Nephron (organoid): ENCODE results near the gene OTOA.
"Not testable (repeated sequence)": the region's sequence is repeated elsewhere in the genome, so short reads cannot be mapped to it uniquely, and the experiment has no call there.

Experiments used
- H3K27ac Mint-ChIP-seq, 3 experiments: 2 replicates each; pipeline ENCODE4 v1.8.0; 2020; ENCODE audit warnings: mixed read lengths in 3 of 3, mild to moderate bottlenecking in 2 of 3, moderate library complexity in 1 of 3
- H3K27me3 Mint-ChIP-seq: 2 replicates; pipeline ENCODE4 v1.8.0; 2021; ENCODE audit warnings: low read depth, mild to moderate bottlenecking, moderate library complexity, mixed read lengths
- H3K36me3 Mint-ChIP-seq: 2 replicates; pipeline ENCODE4 v1.8.0; 2020; ENCODE audit warnings: low read depth, mixed read lengths
- H3K4me1 Mint-ChIP-seq: 2 replicates; pipeline ENCODE4 v1.8.0; 2020; ENCODE audit warnings: mixed read lengths
- H3K4me3 Mint-ChIP-seq, 3 experiments: 2 replicates each; pipeline ENCODE4 v1.8.0; 2020; ENCODE audit warnings: mild to moderate bottlenecking in 3 of 3, mixed read lengths in 3 of 3, moderate library complexity in 2 of 3
- H3K9me3 Mint-ChIP-seq: 2 replicates; pipeline ENCODE4 v1.8.0; 2020; ENCODE audit warnings: mixed read lengths
- TF ChIP-seq, protein P1 (sequence below), 3 experiments: fragments of 200-600 bp; sonication (generic); IDR thresholded peaks; one replicate each; pipeline ENCODE4 v1.5.0; 2021; ENCODE audit warnings: antibody characterized with exemption in 3 of 3; ENCODE audit not compliant: unreplicated experiment in 3 of 3

OTOA gene

DNA sequence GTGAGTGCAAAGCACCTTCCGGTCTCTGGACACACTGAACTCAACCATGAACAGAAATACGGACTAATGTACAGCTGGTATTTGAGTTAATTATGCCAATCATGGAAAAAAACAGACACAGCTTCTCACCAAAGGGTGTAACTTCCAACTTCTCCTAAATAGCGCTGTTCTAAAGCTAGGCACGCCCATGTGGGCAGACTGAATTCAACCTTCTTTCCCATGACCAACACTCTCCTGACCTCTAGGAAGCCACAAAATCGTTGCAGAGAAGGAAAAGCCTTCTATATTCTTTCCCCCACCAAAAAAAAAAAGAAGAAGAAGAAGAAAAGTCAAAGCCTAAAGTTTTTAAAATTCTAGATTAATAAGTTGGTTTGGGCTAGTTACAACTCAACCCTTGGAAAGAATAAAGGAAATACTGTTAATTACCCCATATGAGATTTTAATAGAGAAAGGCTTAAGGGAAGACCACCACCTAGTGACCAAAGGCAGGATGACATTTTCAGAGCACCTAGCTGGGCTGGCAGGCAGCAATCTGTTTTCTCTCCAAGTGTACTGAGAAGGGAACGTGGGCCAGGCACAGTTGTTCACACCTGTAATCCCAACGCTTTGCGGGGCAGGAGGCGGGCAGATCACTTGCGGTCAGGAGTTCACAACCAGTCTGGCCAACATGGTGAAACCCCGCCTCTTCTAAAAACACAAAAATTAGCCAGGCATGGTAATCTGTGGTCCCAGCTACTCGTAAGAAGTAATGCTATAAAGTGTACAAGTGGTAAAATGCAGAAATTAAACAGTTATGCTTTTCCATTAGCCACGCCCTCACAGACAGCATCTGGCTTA is 138.0 kb downstream of the OTOA start:
- H3K36me3 Mint-ChIP-seq, result peaks cover 14% of the 10 kb centered on the region
- not testable (repeated sequence) for H3K4me3 Mint-ChIP-seq, H3K4me1 Mint-ChIP-seq, H3K9me3 Mint-ChIP-seq, H3K27me3 Mint-ChIP-seq, H3K27ac Mint-ChIP-seq
- TF ChIP-seq, protein P1, sequence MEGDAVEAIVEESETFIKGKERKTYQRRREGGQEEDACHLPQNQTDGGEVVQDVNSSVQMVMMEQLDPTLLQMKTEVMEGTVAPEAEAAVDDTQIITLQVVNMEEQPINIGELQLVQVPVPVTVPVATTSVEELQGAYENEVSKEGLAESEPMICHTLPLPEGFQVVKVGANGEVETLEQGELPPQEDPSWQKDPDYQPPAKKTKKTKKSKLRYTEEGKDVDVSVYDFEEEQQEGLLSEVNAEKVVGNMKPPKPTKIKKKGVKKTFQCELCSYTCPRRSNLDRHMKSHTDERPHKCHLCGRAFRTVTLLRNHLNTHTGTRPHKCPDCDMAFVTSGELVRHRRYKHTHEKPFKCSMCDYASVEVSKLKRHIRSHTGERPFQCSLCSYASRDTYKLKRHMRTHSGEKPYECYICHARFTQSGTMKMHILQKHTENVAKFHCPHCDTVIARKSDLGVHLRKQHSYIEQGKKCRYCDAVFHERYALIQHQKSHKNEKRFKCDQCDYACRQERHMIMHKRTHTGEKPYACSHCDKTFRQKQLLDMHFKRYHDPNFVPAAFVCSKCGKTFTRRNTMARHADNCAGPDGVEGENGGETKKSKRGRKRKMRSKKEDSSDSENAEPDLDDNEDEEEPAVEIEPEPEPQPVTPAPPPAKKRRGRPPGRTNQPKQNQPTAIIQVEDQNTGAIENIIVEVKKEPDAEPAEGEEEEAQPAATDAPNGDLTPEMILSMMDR (IDR thresholded peaks at IDR 0.05; ENCODE audit: unreplicated experiment in 3 of 3), result peak; percentile 28 to 47 (median 39)

DNA sequence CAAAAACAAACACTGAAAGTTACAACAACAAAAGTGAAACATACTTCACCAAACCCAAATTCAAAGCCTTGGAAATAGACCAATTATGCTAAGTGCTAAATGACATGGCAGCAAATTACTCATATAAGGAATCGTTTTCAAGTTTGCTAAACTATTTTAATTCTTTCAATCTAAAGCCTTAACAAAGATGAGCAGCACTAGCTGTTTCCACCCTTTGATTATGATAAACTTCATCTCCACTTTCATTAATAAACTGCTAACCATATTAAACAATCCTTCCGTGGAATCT is 138.6 kb downstream of the OTOA start:
- H3K4me3 Mint-ChIP-seq, H3K27me3 Mint-ChIP-seq, H3K27ac Mint-ChIP-seq, H3K9me3 Mint-ChIP-seq, H3K4me1 Mint-ChIP-seq: not testable (repeated sequence)
- H3K36me3 Mint-ChIP-seq, result peaks cover 14% of the 10 kb centered on the region
